ENCODE data around the gene WIPF3.

Gene WIPF3

GRCh38 chr7:29779017-29779416 is 27.3 kb upstream of the WIPF3 start:
- TF ChIP-seq CTCF (IDR thresholded peaks at IDR 0.05; ENCODE audit: low read depth, low read length, missing control alignments), result no peak
- H3K4me3 ChIP-seq (ENCODE audit: low read depth, low read length), result no peak overlapping the region
- DNase-seq (ENCODE audit: low read depth), result no peak

GRCh38 chr7:29780346-29780745 is 26.0 kb upstream of the WIPF3 start:
- no peak for DNase-seq (ENCODE audit: low read depth)
- no peak overlapping the region for H3K4me3 ChIP-seq (ENCODE audit: low read depth, low read length)
- no peak for TF ChIP-seq CTCF (IDR thresholded peaks at IDR 0.05; ENCODE audit: low read depth, low read length, missing control alignments)

GRCh38 chr7:29783671-29784070 is 22.6 kb upstream of the WIPF3 start:
- DNase-seq (ENCODE audit: low read depth), result no peak
- TF ChIP-seq CTCF (IDR thresholded peaks at IDR 0.05; ENCODE audit: low read depth, low read length, missing control alignments), result no peak

GRCh38 chr7:29793507-29793906 is 12.8 kb upstream of the WIPF3 start:
- no peak for TF ChIP-seq CTCF (IDR thresholded peaks at IDR 0.05; ENCODE audit: low read depth, low read length, missing control alignments)
- H3K4me3 ChIP-seq (ENCODE audit: low read depth, low read length), result no peak overlapping the region
- no peak for DNase-seq (ENCODE audit: low read depth)

More at GRCh38 chr7:29783671-29784070, 22.6 kb upstream of the WIPF3 start:
- H3K4me3 ChIP-seq (ENCODE audit: low read depth, low read length), result no peak overlapping the region

- DNase-seq (ENCODE audit: low read depth), result no peak
- TF ChIP-seq CTCF (IDR thresholded peaks at IDR 0.05; ENCODE audit: low read depth, low read length, missing control alignments), result no peak
- no peak overlapping the region for H3K4me3 ChIP-seq (ENCODE audit: low read depth, low read length)
Measured at GRCh38 chr7:29794959-29795629, 11.2 kb upstream of the WIPF3 start.

- DNase-seq (ENCODE audit: low read depth), result no peak
- H3K4me3 ChIP-seq (ENCODE audit: low read depth, low read length), result no peak overlapping the region
- no peak for TF ChIP-seq CTCF (IDR thresholded peaks at IDR 0.05; ENCODE audit: low read depth, low read length, missing control alignments)
Measured at GRCh38 chr7:29795696-29796580, 10.4 kb upstream of the WIPF3 start.

Data from GM12864 (cell line).